GM23248 (cell line): ENCODE data around the gene TNIK.

Experiments used
- EZH2 ChIP-seq: fragments of 200-600 bp; sonication (generic); IDR thresholded peaks from 2 replicates; pipeline ENCODE4 v1.6.1; 2018; ENCODE audit warnings: antibody characterized with exemption, mild to moderate bottlenecking; ENCODE audit not compliant: insufficient read depth, poor library complexity, severe bottlenecking
- EZH2phosphoT487 ChIP-seq: fragments of 200-600 bp; sonication (generic); IDR thresholded peaks from 2 replicates; pipeline ENCODE4 v1.6.1; 2018; ENCODE audit warnings: antibody characterized with exemption, moderate library complexity, mild to moderate bottlenecking, low read depth; ENCODE audit not compliant: insufficient read depth

- TF ChIP-seq EZH2phosphoT487 (no peak), EZH2 (no peak)
These were observed 183.3 kb downstream of the TNIK start for GRCh38 chr3:171276923-171277322.
